ENCODE data around the gene ELAVL4.

DNA sequence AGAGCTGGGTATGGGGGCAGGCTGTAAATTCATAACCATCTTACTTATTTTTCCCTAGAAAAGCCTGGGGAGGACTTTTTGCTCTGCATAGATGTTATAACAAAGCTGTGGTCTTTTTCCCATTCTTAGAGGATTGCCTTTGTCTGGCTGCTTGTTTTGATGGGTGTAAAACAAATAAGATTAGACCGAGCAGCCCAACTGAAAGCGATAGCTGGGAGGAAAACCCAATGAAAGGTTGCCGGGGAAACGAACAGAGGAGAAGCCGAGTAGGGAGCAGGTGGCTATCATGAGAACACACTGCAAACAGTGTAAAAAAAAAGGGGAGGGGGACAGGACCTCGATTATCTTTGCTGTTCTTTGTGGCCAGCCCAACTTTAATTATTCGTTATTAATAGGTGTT, 1.9 kb downstream of the ELAVL4 start:
- no peak for TF ChIP-seq YY1 (IDR thresholded peaks at IDR 0.05; ENCODE audit: low read depth)
- TF ChIP-seq EGR1 (IDR thresholded peaks at IDR 0.05), result no peak
- TF ChIP-seq FOXM1 (IDR thresholded peaks at IDR 0.05; ENCODE audit: borderline replicate concordance, low read depth), result no peak
- no peak for TF ChIP-seq MAX (IDR thresholded peaks at IDR 0.05)
- TF ChIP-seq TEAD4 (IDR thresholded peaks at IDR 0.05), result no peak

Data from Ishikawa (cell line).